SJSA1 (cell line): ENCODE results near the gene RRBP1. TPM values are rescaled to one million over a fixed set of nuclear protein-coding genes. Genes with fewer than 3 reads are reported as not detected.
A peak's percentile ranks its signal among the peaks of the same experiment; 100 is the strongest.

ENCODE experiments used
- DNase-seq, 2 experiments: peaks; one replicate each; pipeline ENCODE4 v3.0.0-alpha.2; 2015 to 2020; ENCODE audit warnings: low spot score in 2 of 2, low read depth in 1 of 2
- H3K27ac ChIP-seq: fragments of 250-450 bp; sonication (Bioruptor Pico); 2 replicates; pipeline ENCODE4 v1.5.1; 2020; ENCODE audit warnings: mild to moderate bottlenecking, moderate library complexity
- H3K27me3 ChIP-seq: fragments of 250-450 bp; sonication (Bioruptor Pico); replicated peaks from 2 replicates; pipeline ENCODE4 v1.5.1; 2020; ENCODE audit warnings: mild to moderate bottlenecking, moderate library complexity
- H3K36me3 ChIP-seq: fragments of 250-450 bp; sonication (Bioruptor Pico); 2 replicates; pipeline ENCODE4 v1.5.1; 2020; ENCODE audit warnings: mild to moderate bottlenecking
- H3K4me1 ChIP-seq: fragments of 250-450 bp; sonication (Bioruptor Pico); replicated peaks from 2 replicates; pipeline ENCODE4 v1.6.1; 2021; ENCODE audit warnings: mild to moderate bottlenecking
- H3K4me3 ChIP-seq: fragments of 250-450 bp; sonication (Bioruptor Pico); 2 replicates; pipeline ENCODE4 v1.5.1; 2020; ENCODE audit warnings: mild to moderate bottlenecking
- H3K9me3 ChIP-seq: fragments of 250-450 bp; sonication (Bioruptor Pico); replicated peaks from 2 replicates; pipeline ENCODE4 v1.5.1; 2020; ENCODE audit warnings: mild to moderate bottlenecking
- total RNA-seq: library from RNA; depleted of rRNA; stranded (reverse); fragments of >200 nt; shearing (Covaris generic); gene quantifications from 2 replicates; pipeline ENCODE4 v1.2.3, GENCODE V29; 2014

RRBP1 gene
- total RNA-seq, 1 experiment from 2014 or later = 272 TPM

DNA sequence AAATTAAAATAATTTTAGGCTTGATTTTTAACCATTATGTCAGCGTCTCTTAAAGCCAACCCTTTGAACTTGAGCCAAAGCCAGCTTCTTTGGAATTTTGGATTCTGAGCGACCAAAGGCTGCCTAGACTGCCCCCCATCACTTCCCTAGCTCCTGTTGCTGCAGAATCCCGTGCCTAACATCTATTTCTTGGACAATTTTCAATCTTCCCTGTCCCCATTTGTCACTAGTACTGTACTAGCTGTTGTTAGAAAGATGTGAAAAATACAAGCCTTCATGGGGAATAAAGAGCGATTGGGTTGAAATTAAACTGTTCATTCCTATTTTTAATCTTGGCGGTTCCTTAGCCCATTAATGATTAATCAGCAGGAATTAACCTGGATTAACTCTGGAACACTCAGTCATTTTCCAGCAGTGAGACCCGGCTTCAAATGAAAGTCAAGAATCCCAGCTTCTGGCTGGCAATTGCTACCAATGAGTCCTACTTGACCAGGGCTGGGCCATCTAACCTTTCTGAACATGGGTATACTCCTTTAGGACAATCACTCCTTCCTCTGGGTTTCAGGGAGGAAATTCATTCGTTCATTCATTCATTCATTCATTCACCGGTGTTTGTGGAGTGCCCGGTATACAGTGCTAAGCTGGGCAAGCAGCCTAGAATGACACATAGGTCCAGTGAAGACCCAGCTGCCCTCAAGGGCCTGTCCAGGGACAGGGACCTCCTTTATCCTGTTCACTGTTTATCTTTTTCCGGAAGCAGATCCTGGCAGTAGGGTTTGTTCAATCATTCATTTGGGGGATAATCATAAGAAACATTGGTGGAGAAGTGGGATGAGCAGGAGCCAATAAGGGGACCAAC lies 1.4 kb upstream of the RRBP1 start:
- no peaks in the 10 kb centered on the region for H3K9me3 ChIP-seq
- no peak overlapping the region for H3K4me3 ChIP-seq
- no peak overlapping the region for H3K27ac ChIP-seq
- no peak for DNase-seq
- no peaks in the 10 kb centered on the region for H3K27me3 ChIP-seq
- H3K4me1 ChIP-seq = peaks cover 27% of the 10 kb centered on the region
- peaks cover 32% of the 10 kb centered on the region for H3K36me3 ChIP-seq

DNA sequence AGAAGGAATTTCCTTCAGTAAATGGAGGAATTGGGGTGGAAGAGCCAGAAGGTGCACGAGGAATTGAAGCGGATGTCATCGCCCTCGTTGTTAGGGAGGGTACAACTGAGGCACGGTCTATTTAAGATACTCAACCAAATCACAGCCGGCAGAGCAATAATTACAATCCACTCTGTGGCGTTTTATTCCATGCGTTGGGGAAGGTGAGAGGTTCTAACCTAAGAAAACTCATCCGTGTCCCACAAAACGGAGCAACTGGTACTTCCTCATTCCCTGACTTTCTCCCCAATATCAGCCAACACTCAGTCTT lies 802 bp upstream of the RRBP1 start:
- Histone ChIP-seq H3K4me3 (peak overlapping the region; percentile 91), H3K36me3 (peaks cover 38% of the 10 kb centered on the region), H3K27ac (peak overlapping the region; percentile 80; the same call in 1 of the 2 replicates), H3K27me3 (no peaks in the 10 kb centered on the region), H3K9me3 (no peaks in the 10 kb centered on the region), H3K4me1 (peaks cover 30% of the 10 kb centered on the region)
- no peak for DNase-seq

DNA sequence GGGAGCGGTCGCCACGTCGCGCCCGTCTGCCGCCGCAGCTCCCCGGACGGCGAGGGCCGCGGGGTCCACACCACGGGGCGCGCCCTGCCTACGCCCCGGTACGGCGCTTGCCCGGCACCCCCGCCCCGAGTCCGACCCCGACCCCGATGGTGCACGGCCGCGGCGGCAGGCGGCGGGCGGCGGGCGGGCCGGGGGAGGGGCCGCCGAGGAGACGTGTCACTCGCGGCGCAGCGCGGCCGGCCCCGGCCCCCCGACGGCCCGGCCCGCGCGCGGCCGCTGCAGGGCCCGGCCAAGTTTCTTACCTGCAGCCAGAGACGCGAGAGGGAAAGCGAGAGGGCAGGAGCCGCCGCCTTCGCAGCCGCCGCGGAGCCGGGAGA lies 328 bp downstream of the RRBP1 start:
- Histone ChIP-seq H3K9me3 (no peaks in the 10 kb centered on the region), H3K4me1 (peaks cover 30% of the 10 kb centered on the region), H3K36me3 (peaks cover 50% of the 10 kb centered on the region), H3K27ac (peak overlapping the region; percentile 76), H3K4me3 (peak overlapping the region; percentile 91), H3K27me3 (no peaks in the 10 kb centered on the region)
- no peak for DNase-seq

DNA sequence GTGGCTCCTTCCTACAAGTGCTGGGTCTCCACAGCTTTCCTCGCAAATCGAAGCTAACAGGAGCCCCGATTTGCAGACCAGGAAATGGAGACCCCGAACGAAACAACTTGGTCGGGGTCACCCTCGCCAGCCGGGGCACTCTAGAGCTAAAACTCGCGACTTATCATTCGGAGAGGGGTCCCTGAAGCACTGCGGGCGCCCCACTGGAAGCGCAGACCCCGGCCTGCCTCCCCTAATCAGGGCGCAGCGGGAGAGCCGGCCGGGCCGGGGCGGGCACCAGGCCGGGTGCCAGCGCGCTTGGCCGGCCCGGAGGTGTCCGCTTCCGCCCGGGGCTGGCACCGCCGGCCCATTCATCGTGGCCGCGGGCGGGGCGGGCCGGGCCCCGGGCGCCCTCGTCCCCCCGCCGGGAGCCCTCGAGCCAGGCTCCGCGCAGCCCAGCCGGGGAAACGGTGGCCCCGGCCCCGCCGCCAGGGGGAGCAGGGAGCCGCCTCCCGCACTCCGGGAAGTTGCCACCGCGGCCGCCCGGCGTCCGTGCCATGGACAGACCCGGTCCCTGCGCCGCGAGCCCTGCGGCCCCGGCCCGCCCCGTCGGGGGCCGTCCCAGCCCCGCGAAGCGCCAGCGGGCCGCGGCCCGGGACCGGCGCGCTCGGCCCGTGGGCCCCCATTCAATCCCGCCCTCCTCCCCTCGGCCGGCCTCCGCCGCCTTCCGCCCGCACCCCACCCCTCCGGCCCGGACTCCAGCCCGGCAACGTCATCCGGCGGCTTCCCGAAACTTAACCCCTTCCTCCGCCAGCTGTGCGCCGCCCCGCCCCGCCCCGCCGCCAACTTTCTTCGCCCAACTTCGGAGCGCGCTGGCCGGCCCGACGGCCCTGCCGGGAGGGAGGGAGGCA lies 961 bp downstream of the RRBP1 start:
- Histone ChIP-seq H3K27ac (peak overlapping the region; percentile 76), H3K36me3 (peaks cover 56% of the 10 kb centered on the region), H3K4me1 (peaks cover 30% of the 10 kb centered on the region), H3K4me3 (peak overlapping the region; percentile 91), H3K9me3 (no peaks in the 10 kb centered on the region), H3K27me3 (no peaks in the 10 kb centered on the region)
- peak; percentile 66 to 84 for DNase-seq

DNA sequence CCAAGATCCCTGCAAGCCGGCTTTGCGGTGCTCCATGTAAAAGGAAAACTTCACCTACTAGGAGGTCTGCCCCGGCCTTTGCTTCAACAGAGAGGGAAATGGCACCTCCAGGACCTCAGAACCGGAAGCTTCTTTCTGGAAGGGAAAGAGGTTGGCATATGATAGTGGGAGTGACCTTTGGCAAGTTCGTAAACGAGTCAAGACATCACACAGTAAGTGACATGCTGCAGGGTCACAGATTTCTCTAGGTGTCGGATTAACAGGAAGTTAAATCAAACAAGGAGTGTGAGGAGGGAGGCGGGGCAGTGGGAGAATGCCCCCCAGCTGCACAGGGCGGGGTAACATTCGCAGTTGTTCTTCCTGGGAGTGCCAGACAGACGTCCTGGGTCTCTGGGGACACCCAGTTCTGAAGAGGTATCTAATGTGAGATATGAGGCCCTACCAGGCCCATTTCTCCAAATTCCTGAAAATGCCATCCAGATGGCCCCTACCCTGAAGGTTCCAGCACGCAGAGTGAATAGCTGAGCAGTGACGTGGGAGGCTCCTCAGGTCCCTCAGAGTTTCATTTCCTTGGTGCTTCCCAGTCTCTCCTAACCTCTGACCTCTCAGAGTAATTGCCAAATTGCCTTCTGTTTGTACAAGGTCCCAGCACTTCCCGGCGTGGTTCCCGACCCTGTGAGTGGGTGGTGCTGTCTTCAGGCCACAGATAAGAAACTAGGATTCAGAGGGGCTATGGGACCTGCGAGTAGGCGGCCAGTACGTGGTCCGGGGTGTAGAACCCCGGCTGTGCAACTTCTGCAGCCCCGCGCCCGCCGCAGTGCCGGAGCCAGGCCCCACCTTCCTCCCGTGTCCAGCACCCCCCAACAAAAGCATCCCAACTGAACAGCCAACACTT lies 1.9 kb downstream of the RRBP1 start:
- DNase-seq = peak; percentile 62 to 68

DNA sequence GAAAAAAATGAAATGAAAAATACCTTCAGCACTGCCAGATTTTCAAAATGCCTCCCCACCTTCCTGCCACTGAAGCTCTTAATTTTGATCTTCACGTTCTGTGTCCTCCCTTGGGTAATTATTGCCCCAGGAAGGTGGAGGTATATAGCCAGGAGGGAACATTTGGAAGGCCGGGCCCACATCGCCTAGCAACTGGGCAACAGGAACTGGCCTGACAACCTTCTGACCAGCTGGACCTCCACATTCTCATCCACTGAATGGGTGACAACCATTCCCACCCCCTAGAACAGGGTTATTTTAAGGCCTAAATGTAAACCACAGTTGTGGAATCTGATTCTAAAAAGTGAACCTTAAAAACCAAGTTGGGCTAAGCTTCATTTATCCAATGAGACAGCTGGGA lies 3.2 kb downstream of the RRBP1 start:
- H3K27me3 ChIP-seq = no peaks in the 10 kb centered on the region
- no peak for DNase-seq
- H3K36me3 ChIP-seq = peaks cover 76% of the 10 kb centered on the region
- no peak overlapping the region for H3K27ac ChIP-seq
- peaks cover 30% of the 10 kb centered on the region for H3K4me1 ChIP-seq
- no peaks in the 10 kb centered on the region for H3K9me3 ChIP-seq
- no peak overlapping the region for H3K4me3 ChIP-seq

More for the DNA sequence above, 1.9 kb downstream of the RRBP1 start:
- Histone ChIP-seq H3K27me3 (no peaks in the 10 kb centered on the region), H3K36me3 (peaks cover 65% of the 10 kb centered on the region), H3K4me1 (peaks cover 30% of the 10 kb centered on the region), H3K27ac (peak overlapping the region; percentile 70), H3K4me3 (peak overlapping the region; percentile 91), H3K9me3 (no peaks in the 10 kb centered on the region)

DNA sequence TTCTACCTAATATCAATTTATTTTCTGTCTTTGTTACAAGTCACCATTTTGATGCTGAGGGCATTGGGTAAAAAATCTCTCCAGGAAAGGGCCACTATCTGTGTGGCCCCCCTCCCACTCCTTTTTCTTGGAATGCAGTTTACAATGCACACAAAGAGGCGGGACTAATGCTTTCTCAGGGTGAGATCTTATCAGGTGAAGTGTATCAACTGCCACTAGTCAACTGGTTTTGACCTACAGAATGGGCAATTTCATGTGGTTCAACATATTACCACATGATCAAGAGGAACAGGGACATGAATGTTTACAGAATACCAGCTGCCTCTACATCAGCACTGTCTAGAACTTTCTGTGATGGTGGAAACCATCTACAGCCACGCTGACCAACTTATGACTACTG lies 3.7 kb downstream of the RRBP1 start:
- Histone ChIP-seq H3K27me3 (no peaks in the 10 kb centered on the region), H3K36me3 (peaks cover 82% of the 10 kb centered on the region), H3K4me3 (no peak overlapping the region), H3K27ac (no peak overlapping the region), H3K4me1 (peaks cover 30% of the 10 kb centered on the region), H3K9me3 (no peaks in the 10 kb centered on the region)
- DNase-seq = no peak

DNA sequence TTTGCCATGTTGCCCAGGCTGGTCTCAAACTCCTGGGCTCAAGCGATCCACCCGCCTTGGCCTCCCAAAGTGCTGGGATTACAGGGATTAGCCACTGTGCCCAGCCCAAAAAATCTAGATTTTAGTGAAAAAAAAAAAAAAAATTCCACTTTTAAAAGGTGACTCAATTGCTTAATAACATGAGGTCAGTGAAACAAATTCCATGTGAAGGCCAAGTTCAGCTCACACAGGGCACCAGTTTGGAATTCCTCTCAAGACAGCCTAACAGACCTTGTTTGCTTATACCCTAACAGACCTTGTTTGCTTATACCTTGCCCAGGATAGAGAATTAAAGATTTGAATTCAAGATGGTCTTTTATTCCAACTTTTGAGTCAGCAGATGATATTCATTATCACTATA lies 5.1 kb downstream of the RRBP1 start:
- Histone ChIP-seq H3K4me3 (no peak overlapping the region), H3K4me1 (peaks cover 24% of the 10 kb centered on the region), H3K9me3 (no peaks in the 10 kb centered on the region), H3K27me3 (no peaks in the 10 kb centered on the region), H3K36me3 (peaks cover 95% of the 10 kb centered on the region), H3K27ac (no peak overlapping the region)
- no peak for DNase-seq

DNA sequence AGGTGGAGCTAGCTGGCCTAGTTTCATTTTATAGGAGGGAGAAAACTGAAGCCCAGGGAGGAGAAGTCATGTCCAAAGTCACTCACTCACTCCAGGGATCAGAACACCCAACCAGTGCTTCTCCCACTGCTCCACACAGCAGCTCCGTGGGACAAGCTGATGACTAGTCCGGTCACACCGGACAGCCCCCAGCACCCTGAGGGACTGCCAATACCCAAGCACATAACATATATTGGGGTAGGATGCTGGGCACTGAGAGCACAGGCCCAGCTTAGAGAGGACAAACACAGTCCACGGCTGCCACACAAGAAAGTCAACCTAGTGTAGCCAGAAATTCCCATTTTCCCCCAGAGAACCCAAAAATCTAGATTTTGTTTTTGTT lies 5.7 kb downstream of the RRBP1 start:
- H3K27me3 ChIP-seq = no peaks in the 10 kb centered on the region
- no peak for DNase-seq
- H3K36me3 ChIP-seq = peaks cover 96% of the 10 kb centered on the region

DNA sequence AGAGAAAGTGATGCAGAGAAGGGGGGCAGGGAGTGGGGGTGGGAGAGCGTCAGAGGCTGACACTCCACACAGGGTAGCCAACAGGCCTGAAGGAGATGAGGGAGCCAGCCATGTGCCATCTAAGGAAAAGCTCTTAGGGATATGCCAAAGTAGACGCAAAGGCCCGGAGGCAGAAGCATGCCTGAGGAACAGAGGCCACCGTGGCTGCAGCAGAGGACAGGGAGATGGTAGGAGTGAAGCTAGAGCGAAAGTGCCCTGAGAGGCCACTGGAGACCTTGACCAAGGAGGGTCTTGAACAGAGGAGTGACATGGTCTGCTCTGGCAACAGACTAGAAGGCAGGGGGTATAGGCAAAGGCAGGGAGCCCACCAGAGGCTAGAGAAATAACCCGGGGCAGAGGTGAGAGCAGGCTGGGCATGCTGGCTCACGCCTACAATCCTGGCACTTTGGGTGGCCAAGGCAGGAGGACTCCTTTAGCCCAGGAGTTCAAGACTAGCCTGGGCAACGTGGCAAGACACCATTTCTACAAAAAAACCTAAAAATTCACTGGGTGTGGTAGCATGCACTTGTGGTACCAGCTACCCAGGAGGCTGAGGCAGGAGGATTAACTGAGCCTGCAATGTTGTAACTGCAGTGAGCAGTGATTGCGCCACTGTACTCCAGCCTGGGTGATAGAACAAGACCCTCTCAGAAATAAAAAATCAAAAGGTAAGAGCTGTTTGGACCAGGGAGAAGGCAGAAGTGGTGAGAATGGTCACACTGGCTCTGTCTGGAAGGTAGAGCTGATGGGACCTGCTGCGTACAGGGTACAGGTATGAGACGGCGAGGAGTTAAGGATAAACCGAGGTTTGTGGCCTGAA lies 6.3 kb downstream of the RRBP1 start:
- Histone ChIP-seq H3K4me1 (peaks cover 24% of the 10 kb centered on the region), H3K27me3 (no peaks in the 10 kb centered on the region), H3K27ac (no peak overlapping the region), H3K36me3 (peaks cover 98% of the 10 kb centered on the region), H3K4me3 (no peak overlapping the region), H3K9me3 (no peaks in the 10 kb centered on the region)
- DNase-seq = no peak

More for the DNA sequence above, 5.7 kb downstream of the RRBP1 start:
- no peaks in the 10 kb centered on the region for H3K9me3 ChIP-seq
- H3K4me1 ChIP-seq = peaks cover 24% of the 10 kb centered on the region
- no peak overlapping the region for H3K4me3 ChIP-seq
- H3K27ac ChIP-seq = no peak overlapping the region

DNA sequence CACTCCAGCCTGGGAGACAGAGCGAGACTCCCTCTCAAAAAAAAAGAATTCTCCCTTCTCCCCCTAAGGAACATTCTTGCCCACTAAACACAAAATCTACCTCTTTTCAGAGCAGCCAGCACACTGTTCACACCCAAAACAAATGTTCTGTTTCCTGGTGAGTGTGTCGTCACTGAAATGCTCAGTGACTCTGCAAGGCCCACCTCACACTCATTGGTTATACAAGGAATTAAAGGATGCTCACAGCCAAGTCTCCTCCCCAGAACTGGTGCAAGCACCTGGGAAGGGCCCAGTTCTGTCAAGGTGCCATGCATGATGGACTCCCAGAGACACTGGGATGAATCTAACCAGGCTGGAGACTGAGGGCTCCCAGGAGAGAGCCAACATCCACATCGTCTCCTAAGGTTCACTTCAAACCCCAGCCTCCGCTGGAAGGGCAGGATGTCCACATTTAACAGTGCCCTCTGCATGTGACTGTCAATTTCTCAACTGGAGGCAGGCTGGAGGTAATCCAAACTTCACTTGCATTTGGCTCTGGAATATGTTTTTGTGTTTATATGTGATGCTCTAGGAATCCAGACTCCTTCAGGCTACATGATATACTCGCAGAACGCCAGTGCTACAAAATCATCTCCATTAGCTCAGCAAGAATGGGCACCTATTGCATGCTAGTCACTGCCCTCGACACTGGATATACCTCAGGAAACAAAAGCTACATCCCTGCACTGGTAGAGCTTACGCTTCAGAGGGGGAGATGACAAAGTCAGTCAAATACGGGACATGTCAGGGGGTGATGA lies 7.1 kb downstream of the RRBP1 start:
- Histone ChIP-seq H3K9me3 (no peaks in the 10 kb centered on the region), H3K27ac (no peak overlapping the region), H3K27me3 (no peaks in the 10 kb centered on the region), H3K4me1 (peaks cover 19% of the 10 kb centered on the region), H3K4me3 (no peak overlapping the region), H3K36me3 (peaks cover 92% of the 10 kb centered on the region)
- no peak for DNase-seq

DNA sequence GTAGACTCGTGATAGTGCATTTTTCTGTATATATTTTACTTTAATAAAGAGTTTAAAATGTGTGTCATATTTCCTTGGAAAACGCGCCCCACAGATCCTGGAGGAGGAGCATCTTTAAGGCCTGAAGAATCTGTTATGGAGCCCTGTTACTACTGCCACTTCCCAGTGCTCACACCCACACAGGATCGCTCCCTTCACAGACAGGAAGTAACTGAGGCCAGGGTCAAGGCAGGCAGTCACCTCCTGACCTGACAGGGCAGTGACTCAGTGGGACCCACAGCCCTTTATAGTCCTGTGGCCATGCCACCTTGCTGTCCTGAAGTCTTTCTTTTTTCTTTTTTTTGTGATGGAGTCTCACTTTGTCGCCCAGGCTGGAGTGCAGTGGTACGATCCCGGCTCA lies 9.0 kb downstream of the RRBP1 start:
- H3K27me3 ChIP-seq = no peaks in the 10 kb centered on the region
- no peaks in the 10 kb centered on the region for H3K9me3 ChIP-seq
- H3K4me3 ChIP-seq = no peak overlapping the region
- no peak overlapping the region for H3K27ac ChIP-seq
- DNase-seq = no peak
- peaks cover under 1% of the 10 kb centered on the region for H3K4me1 ChIP-seq
- peaks cover 89% of the 10 kb centered on the region for H3K36me3 ChIP-seq
